Nephron progenitor cell (in vitro differentiated cells): ENCODE measurements around the gene ITCH.

Source experiments
- DNase-seq: peaks from one replicate; pipeline ENCODE4 v3.0.0; 2021
- H3K27ac Mint-ChIP-seq: 2 replicates; pipeline ENCODE4 v1.8.0; 2021; ENCODE audit warnings: mild to moderate bottlenecking, moderate library complexity, mixed read lengths
- H3K27me3 Mint-ChIP-seq: 2 replicates; pipeline ENCODE4 v1.8.0; 2021; ENCODE audit warnings: mild to moderate bottlenecking, low read depth, mixed read lengths; ENCODE audit not compliant: poor library complexity
- H3K36me3 Mint-ChIP-seq: 2 replicates; pipeline ENCODE4 v1.8.0; 2021; ENCODE audit warnings: low read depth, mixed read lengths
- H3K4me1 Mint-ChIP-seq: 2 replicates; pipeline ENCODE4 v1.8.0; 2021; ENCODE audit warnings: mixed read lengths
- H3K4me3 Mint-ChIP-seq: 2 replicates; pipeline ENCODE4 v1.8.0; 2021; ENCODE audit warnings: mild to moderate bottlenecking, moderate library complexity, mixed read lengths
- H3K9me3 Mint-ChIP-seq: 2 replicates; pipeline ENCODE4 v1.8.0; 2021; ENCODE audit warnings: mild to moderate bottlenecking, moderate library complexity, mixed read lengths
- TF ChIP-seq, protein P1 (sequence below): fragments of 200-600 bp; sonication (generic); IDR thresholded peaks from 2 replicates; pipeline ENCODE4 v1.5.0; 2021; ENCODE audit warnings: antibody characterized with exemption

Gene ITCH

DNA sequence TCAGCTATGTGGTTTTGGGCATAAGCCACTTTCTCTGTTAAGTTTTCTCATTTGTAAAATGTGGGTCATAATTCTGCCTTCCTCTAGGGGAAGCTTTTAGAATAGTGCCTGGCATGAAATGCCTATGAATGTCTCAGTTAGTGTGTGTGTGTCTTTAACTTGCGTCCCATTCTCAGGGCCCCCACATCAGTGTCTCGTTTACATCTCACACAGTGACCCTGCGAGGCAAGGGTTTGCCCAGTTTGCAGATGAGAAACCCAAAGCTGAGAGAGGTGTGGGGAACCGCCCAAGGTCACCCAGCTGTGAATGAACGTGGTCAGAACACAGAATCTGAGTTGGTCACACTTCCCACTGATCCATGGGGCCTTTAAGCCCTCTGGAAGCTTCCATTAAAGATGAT lies 167.3 kb downstream of the ITCH start:
- peaks cover 59% of the 10 kb centered on the region for H3K36me3 Mint-ChIP-seq

GRCh38 chr20:34531608-34532265 lies 168.7 kb downstream of the ITCH start:
- Mint-ChIP-seq H3K27ac (peak overlapping the region; percentile 24), H3K4me1 (peaks cover 5% of the 10 kb centered on the region), H3K27me3 (no peaks in the 10 kb centered on the region), H3K9me3 (no peaks in the 10 kb centered on the region), H3K36me3 (peaks cover 55% of the 10 kb centered on the region), H3K4me3 (no peak overlapping the region)
- TF ChIP-seq, protein P1, sequence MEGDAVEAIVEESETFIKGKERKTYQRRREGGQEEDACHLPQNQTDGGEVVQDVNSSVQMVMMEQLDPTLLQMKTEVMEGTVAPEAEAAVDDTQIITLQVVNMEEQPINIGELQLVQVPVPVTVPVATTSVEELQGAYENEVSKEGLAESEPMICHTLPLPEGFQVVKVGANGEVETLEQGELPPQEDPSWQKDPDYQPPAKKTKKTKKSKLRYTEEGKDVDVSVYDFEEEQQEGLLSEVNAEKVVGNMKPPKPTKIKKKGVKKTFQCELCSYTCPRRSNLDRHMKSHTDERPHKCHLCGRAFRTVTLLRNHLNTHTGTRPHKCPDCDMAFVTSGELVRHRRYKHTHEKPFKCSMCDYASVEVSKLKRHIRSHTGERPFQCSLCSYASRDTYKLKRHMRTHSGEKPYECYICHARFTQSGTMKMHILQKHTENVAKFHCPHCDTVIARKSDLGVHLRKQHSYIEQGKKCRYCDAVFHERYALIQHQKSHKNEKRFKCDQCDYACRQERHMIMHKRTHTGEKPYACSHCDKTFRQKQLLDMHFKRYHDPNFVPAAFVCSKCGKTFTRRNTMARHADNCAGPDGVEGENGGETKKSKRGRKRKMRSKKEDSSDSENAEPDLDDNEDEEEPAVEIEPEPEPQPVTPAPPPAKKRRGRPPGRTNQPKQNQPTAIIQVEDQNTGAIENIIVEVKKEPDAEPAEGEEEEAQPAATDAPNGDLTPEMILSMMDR = no peak
- DNase-seq = no peak

More for the DNA sequence above, 167.3 kb downstream of the ITCH start:
- Mint-ChIP-seq H3K27ac (no peak overlapping the region), H3K4me1 (peaks cover 7% of the 10 kb centered on the region), H3K27me3 (no peaks in the 10 kb centered on the region), H3K9me3 (no peaks in the 10 kb centered on the region), H3K4me3 (no peak overlapping the region)
- TF ChIP-seq, protein P1 = no peak
- no peak for DNase-seq

- DNase-seq = no peak
- Mint-ChIP-seq H3K9me3 (no peaks in the 10 kb centered on the region), H3K4me3 (no peak overlapping the region), H3K36me3 (peaks cover 55% of the 10 kb centered on the region), H3K27ac (peak overlapping the region; percentile 16), H3K27me3 (no peaks in the 10 kb centered on the region), H3K4me1 (peaks cover 5% of the 10 kb centered on the region)
- TF ChIP-seq, protein P1 = no peak
Measured at GRCh38 chr20:34532320-34532719, 169.2 kb downstream of the ITCH start.

GRCh38 chr20:34532756-34533155 lies 169.7 kb downstream of the ITCH start:
- Mint-ChIP-seq H3K4me3 (no peak overlapping the region), H3K4me1 (peaks cover 5% of the 10 kb centered on the region), H3K27me3 (no peaks in the 10 kb centered on the region), H3K36me3 (peaks cover 54% of the 10 kb centered on the region), H3K27ac (no peak overlapping the region), H3K9me3 (no peaks in the 10 kb centered on the region)
- no peak for DNase-seq
- TF ChIP-seq, protein P1 = no peak

DNA sequence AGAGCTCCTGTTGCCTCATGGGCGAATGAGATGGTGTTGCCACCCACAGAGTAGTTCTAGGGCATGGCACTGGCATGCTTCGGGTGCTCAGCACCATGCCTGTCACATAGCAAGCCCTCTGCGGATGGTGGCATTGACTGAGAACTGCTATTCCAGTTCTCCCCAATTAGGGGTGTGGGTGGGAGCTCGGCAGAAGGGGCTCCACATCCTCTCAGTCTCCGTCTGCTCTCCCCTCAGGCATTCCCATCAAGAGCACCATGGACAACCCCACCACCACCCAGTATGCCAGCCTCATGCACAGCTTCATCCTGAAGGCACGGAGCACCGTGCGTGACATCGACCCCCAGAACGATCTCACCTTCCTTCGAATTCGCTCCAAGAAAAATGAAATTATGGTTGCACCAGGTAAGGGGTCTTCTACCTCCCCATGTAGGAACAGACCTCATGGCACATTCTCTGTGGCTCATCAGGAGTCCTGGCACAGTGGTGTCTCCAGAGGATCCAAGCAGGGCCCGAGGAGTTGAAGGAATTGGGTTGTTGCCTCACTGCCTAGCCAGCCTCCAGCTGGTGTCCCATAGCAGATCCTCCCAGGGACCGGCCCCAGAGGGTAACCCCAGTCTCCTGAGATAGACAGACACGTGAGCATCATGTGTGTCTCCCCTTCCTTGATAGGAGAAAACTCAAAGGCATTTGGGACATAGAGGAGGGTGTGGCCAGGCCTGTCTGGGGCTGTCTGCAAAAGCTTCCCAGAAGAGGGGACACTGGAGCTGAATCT lies 171.5 kb downstream of the ITCH start:
- Mint-ChIP-seq H3K27ac (peak overlapping the region; percentile 54), H3K4me3 (no peak overlapping the region), H3K4me1 (peaks cover 5% of the 10 kb centered on the region), H3K36me3 (peaks cover 54% of the 10 kb centered on the region), H3K27me3 (no peaks in the 10 kb centered on the region), H3K9me3 (no peaks in the 10 kb centered on the region)
- DNase-seq = no peak
- TF ChIP-seq, protein P1 = no peak
